ENCODE data around the gene KIAA1586. TPM values are rescaled to one million over a fixed set of nuclear protein-coding genes. Genes with fewer than 3 reads are reported as not detected.
A peak's percentile ranks its signal among the peaks of the same experiment; 100 is the strongest.
"Not testable (repeated sequence)": the region's sequence is repeated elsewhere in the genome, so short reads cannot be mapped to it uniquely, and the experiment has no call there.

The KIAA1586 gene
- total and polyA plus RNA-seq, 4 donors, result 2.0 to 24.8 (median 6.3) TPM

GRCh38 chr6:57089687-57090457 is 43.4 kb downstream of the KIAA1586 start, which contains the start of gene ZNF451:
Gene ZNF451 (plus strand): TSS chr6:57090188. CDS start chr6:57090254, 66 bp downstream.
- peak within 1 kb of the TSS; percentile 55 for H3K4me3 ChIP-seq
- peaks cover 0 to 7% (median 1%) of the 10 kb centered on the region in 4 donors for H3K36me3 ChIP-seq (ENCODE audit: control insufficient read depth in 4 of 4, insufficient read depth in 4 of 4, low read length in 4 of 4)
- ATAC-seq (ENCODE audit: insufficient read depth, low FRiP score), result peak; percentile 99
- H3K9ac ChIP-seq (ENCODE audit: insufficient read depth in 1 of 2, low read length in 2 of 2), result peak within 1 kb of the TSS in 1 of 2 donors; percentile 61
- WGBS, 2 donors, result 0 to 1% methylated on average over 46 to 50 of the region's 58 CpGs
- TF ChIP-seq, protein P1, sequence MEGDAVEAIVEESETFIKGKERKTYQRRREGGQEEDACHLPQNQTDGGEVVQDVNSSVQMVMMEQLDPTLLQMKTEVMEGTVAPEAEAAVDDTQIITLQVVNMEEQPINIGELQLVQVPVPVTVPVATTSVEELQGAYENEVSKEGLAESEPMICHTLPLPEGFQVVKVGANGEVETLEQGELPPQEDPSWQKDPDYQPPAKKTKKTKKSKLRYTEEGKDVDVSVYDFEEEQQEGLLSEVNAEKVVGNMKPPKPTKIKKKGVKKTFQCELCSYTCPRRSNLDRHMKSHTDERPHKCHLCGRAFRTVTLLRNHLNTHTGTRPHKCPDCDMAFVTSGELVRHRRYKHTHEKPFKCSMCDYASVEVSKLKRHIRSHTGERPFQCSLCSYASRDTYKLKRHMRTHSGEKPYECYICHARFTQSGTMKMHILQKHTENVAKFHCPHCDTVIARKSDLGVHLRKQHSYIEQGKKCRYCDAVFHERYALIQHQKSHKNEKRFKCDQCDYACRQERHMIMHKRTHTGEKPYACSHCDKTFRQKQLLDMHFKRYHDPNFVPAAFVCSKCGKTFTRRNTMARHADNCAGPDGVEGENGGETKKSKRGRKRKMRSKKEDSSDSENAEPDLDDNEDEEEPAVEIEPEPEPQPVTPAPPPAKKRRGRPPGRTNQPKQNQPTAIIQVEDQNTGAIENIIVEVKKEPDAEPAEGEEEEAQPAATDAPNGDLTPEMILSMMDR (IDR thresholded peaks at IDR 0.05; ENCODE audit: control extremely low read depth, extremely low read depth), result no peak
- H3K4me1 ChIP-seq (ENCODE audit: control insufficient read depth in 5 of 5, insufficient read depth in 5 of 5, low read length in 5 of 5), result peaks cover 0 to 28% (median 7%) of the 10 kb centered on the region in 5 donors
- DNase-seq, result peak; percentile 98
- H3K27me3 ChIP-seq (ENCODE audit: control insufficient read depth in 3 of 3, insufficient read depth in 3 of 3, low read length in 2 of 3), result no peaks in the 10 kb centered on the region
- H3K9me3 ChIP-seq (ENCODE audit: control insufficient read depth in 4 of 4, insufficient read depth in 3 of 4, low read length in 3 of 4), result no peaks in the 10 kb centered on the region
- peak within 1 kb of the TSS; percentile 84 to 90 for H3K27ac ChIP-seq (ENCODE audit: low read depth in 1 of 2, low read length in 1 of 2)

- no CpG with 5 or more reads among the region's 27 CpGs for WGBS, 2 donors
- H3K27me3 ChIP-seq (ENCODE audit: control insufficient read depth in 3 of 3, insufficient read depth in 3 of 3, low read length in 2 of 3); H3K9ac ChIP-seq (ENCODE audit: insufficient read depth in 1 of 2, low read length in 2 of 2); H3K27ac ChIP-seq (ENCODE audit: low read depth in 1 of 2, low read length in 1 of 2); H3K4me3 ChIP-seq; H3K9me3 ChIP-seq (ENCODE audit: control insufficient read depth in 4 of 4, insufficient read depth in 3 of 4, low read length in 3 of 4); H3K36me3 ChIP-seq (ENCODE audit: control insufficient read depth in 4 of 4, insufficient read depth in 4 of 4, low read length in 4 of 4); DNase-seq: not testable (repeated sequence)
- ATAC-seq (ENCODE audit: insufficient read depth, low FRiP score), result peak; percentile 14
- H3K4me1 ChIP-seq (ENCODE audit: control insufficient read depth in 5 of 5, insufficient read depth in 5 of 5, low read length in 5 of 5), result peaks cover 0 to 28% (median 7%) of the 10 kb centered on the region in 5 donors
These were observed 44.1 kb downstream of the KIAA1586 start for GRCh38 chr6:57090458-57091067.

DNA sequence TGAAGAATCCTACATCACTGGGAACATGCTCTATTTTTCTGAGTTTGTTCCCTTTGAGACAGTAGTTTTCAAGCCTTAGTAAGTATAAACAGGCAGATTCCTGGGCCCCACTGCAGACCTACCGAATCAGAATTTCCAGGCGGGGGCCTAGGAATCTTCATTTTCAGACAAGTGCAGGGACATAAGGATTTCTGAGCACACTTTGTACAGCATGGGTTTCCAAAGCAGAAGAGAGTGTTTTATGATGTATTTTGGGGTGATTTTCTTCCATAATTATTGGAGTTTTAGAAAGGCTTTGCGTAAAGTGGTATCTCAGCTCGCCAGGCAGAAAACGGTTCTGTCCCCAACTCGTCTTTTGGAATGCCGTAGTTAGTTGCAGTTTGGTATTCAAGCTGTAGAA is 44.9 kb downstream of the KIAA1586 start:
- Histone ChIP-seq H3K4me1 (ENCODE audit: control insufficient read depth in 5 of 5, insufficient read depth in 5 of 5, low read length in 5 of 5) (peaks cover 0 to 28% (median 7%) of the 10 kb centered on the region in 5 donors), H3K9ac (ENCODE audit: insufficient read depth in 1 of 2, low read length in 2 of 2) (peak overlapping the region in 1 of 2 donors; percentile 60)
- H3K4me3 ChIP-seq; H3K27me3 ChIP-seq (ENCODE audit: control insufficient read depth in 3 of 3, insufficient read depth in 3 of 3, low read length in 2 of 3); ATAC-seq (ENCODE audit: insufficient read depth, low FRiP score); H3K9me3 ChIP-seq (ENCODE audit: control insufficient read depth in 4 of 4, insufficient read depth in 3 of 4, low read length in 3 of 4); H3K27ac ChIP-seq (ENCODE audit: low read depth in 1 of 2, low read length in 1 of 2); H3K36me3 ChIP-seq (ENCODE audit: control insufficient read depth in 4 of 4, insufficient read depth in 4 of 4, low read length in 4 of 4); DNase-seq: not testable (repeated sequence)
- WGBS, 2 donors, result 85 to 93% methylated on average over 6 to 7 of the region's 7 CpGs

DNA sequence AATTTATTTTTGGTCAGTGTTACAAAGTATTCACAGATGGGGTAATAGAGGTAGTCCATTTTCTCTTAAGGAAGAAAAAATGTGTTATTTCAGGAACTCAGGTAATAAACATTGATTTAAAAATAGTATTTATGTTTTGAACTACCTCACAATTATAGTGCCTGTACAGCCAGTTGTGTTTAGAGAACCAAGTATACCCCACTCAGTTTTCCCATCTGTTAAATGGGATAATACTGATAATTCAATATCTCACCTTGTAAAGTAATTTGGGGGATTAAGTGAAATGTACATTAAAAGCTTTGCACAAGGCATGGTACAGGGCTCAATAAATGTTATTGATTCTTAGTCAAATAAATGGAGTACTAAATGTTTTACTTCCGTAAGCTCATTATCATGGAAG is 48.2 kb downstream of the KIAA1586 start:
- H3K4me1 ChIP-seq (ENCODE audit: control insufficient read depth in 5 of 5, insufficient read depth in 5 of 5, low read length in 5 of 5), result peaks cover 2 to 23% (median 7%) of the 10 kb centered on the region in 5 donors
- ATAC-seq (ENCODE audit: insufficient read depth, low FRiP score), result no peak
- DNase-seq, result no peak
- no peak overlapping the region for H3K9ac ChIP-seq (ENCODE audit: insufficient read depth in 1 of 2, low read length in 2 of 2)
- TF ChIP-seq, protein P1 (IDR thresholded peaks at IDR 0.05; ENCODE audit: control extremely low read depth, extremely low read depth), result no peak
- 98 to 100% methylated on average over 1 of the region's 1 CpG for WGBS, 2 donors
- H3K9me3 ChIP-seq (ENCODE audit: control insufficient read depth in 4 of 4, insufficient read depth in 3 of 4, low read length in 3 of 4), result no peaks in the 10 kb centered on the region
- no peak overlapping the region for H3K27ac ChIP-seq (ENCODE audit: low read depth in 1 of 2, low read length in 1 of 2)
- H3K27me3 ChIP-seq (ENCODE audit: control insufficient read depth in 3 of 3, insufficient read depth in 3 of 3, low read length in 2 of 3), result no peaks in the 10 kb centered on the region
- peaks cover 5 to 25% (median 12%) of the 10 kb centered on the region in 4 donors for H3K36me3 ChIP-seq (ENCODE audit: control insufficient read depth in 4 of 4, insufficient read depth in 4 of 4, low read length in 4 of 4)
- H3K4me3 ChIP-seq, result no peak overlapping the region

Measured in lung (tissue), 12 donors.